H1 (cell line): ENCODE measurements around the gene MS4A18. TPM values are rescaled to one million over a fixed set of nuclear protein-coding genes. Genes with fewer than 3 reads are reported as not detected.

Source experiments
- CTCF ChIA-PET: fragments of 300-600 bp; sonication (Branson Sonifier 250); formaldehyde crosslinking; loops from one replicate; lab custom pipeline; 2021; ENCODE audit not compliant: partially characterized antibody; lab: Charles Lee
- POLR2A ChIA-PET: fragments of 300-600 bp; sonication (Branson Sonifier 250); formaldehyde crosslinking; loops from one replicate; lab custom pipeline; 2021; ENCODE audit warnings: inconsistent platforms; ENCODE audit not compliant: partially characterized antibody; lab: Charles Lee
- DNase-seq, 2 experiments: peaks; one replicate each; pipeline versions ENCODE4 v3.0.0 to v3.0.0-alpha.2; 2010 to 2022; ENCODE audit warnings: low spot score in 2 of 2, low read depth in 1 of 2, mixed read lengths in 1 of 2
- FAIRE-seq: peaks from 2 replicates; lab custom pipeline; 2011; peaks lifted over from hg19 to GRCh38; lab: Jason Lieb, UNC
- H2AFZ ChIP-seq: 2 replicates; pipeline ENCODE4 v1.8.1; 2012; ENCODE audit warnings: low read length, inconsistent platforms
- H2AK5ac ChIP-seq: 2 replicates; pipeline ENCODE4 v1.6.1; 2013; ENCODE audit warnings: low read depth, low read length
- H2BK120ac ChIP-seq: replicated peaks from 2 replicates; pipeline ENCODE3; 2013; ENCODE audit warnings: low read depth, low read length, inconsistent platforms
- H2BK12ac ChIP-seq: 2 replicates; pipeline ENCODE4 v1.6.1; 2013; ENCODE audit warnings: low read depth, low read length
- H2BK15ac ChIP-seq: 2 replicates; pipeline ENCODE4 v1.6.1; 2013; ENCODE audit warnings: low read length
- H2BK20ac ChIP-seq: 2 replicates; pipeline ENCODE4 v1.6.1; 2013; ENCODE audit warnings: low read length
- H2BK5ac ChIP-seq: 2 replicates; pipeline ENCODE4 v1.6.1; 2013; ENCODE audit warnings: low read depth, low read length
- H3K14ac ChIP-seq: 2 replicates; pipeline ENCODE4 v1.6.1; 2013; ENCODE audit warnings: inconsistent platforms; ENCODE audit not compliant: insufficient read length
- H3K18ac ChIP-seq: 2 replicates; pipeline ENCODE4 v1.6.1; 2013; ENCODE audit warnings: low read length; ENCODE audit errors: extremely low read depth
- H3K23ac ChIP-seq: 2 replicates; pipeline ENCODE4 v1.6.1; 2013; ENCODE audit warnings: inconsistent platforms; ENCODE audit not compliant: insufficient read length
- H3K23me2 ChIP-seq: 2 replicates; pipeline ENCODE4 v1.6.1; 2013; ENCODE audit warnings: low read depth, low read length
- H3K27ac ChIP-seq: 2 replicates; pipeline ENCODE4 v1.6.1; 2011; ENCODE audit warnings: low read depth, low read length, inconsistent platforms
- H3K27me3 ChIP-seq, 4 experiments: replicated peaks in 1 of 4; 1 replicate in 1 of 4; 2 replicates in 3 of 4; pipeline versions ENCODE4 v1.6.1 to v1.8.1; 2011 to 2013; ENCODE audit warnings: low read length in 3 of 4, mild to moderate bottlenecking in 3 of 4, inconsistent platforms in 2 of 4, mixed read lengths in 2 of 4, moderate library complexity in 1 of 4; ENCODE audit not compliant: control insufficient read depth in 3 of 4, insufficient read depth in 3 of 4; ENCODE audit errors: extremely low read depth in 1 of 4
- H3K36me3 ChIP-seq, 4 experiments: 2 replicates each; pipeline versions ENCODE4 v1.6.1 to v1.8.1; 2011 to 2013; ENCODE audit warnings: mild to moderate bottlenecking in 4 of 4, low read length in 3 of 4, moderate library complexity in 2 of 4, control low read depth in 1 of 4, inconsistent platforms in 1 of 4; ENCODE audit not compliant: insufficient read depth in 4 of 4, control insufficient read depth in 2 of 4
- H3K4ac ChIP-seq: replicated peaks from 2 replicates; pipeline ENCODE3; 2013; ENCODE audit warnings: low read length, low read depth, mixed read lengths, inconsistent platforms; ENCODE audit not compliant: insufficient read length
- H3K4me1 ChIP-seq, 4 experiments: replicated peaks in 1 of 4; 1 replicate in 1 of 4; 2 replicates in 3 of 4; pipeline versions ENCODE4 v1.6.1 to v1.8.1; 2011 to 2013; ENCODE audit warnings: low read length in 3 of 4, inconsistent platforms in 2 of 4, mixed read lengths in 1 of 4; ENCODE audit not compliant: insufficient read depth in 4 of 4, control insufficient read depth in 3 of 4
- H3K4me2 ChIP-seq, 2 experiments: 2 replicates each; pipeline versions ENCODE4 v1.6.1 to v1.8.1; 2011 to 2013; ENCODE audit warnings: low read depth in 2 of 2, low read length in 2 of 2, control low read depth in 1 of 2, inconsistent platforms in 1 of 2, mild to moderate bottlenecking in 1 of 2; ENCODE audit not compliant: insufficient read depth in 1 of 2
- H3K4me3 ChIP-seq, 4 experiments: fragments of 200-600, 300-600 bp in 1 of 4; sonication (generic), shearing (Covaris generic), sonication (Bioruptor Twin) in 1 of 4; 2 replicates each; pipeline versions ENCODE4 v1.5.1 to v1.8.1; 2011 to 2016; ENCODE audit warnings: low read length in 4 of 4, low read depth in 3 of 4, control low read depth in 2 of 4, inconsistent platforms in 2 of 4, mild to moderate bottlenecking in 2 of 4, mixed read lengths in 1 of 4, moderate library complexity in 1 of 4; ENCODE audit not compliant: insufficient read depth in 2 of 4; ENCODE audit errors: extremely low read depth in 1 of 4
- H3K56ac ChIP-seq: replicated peaks from 2 replicates; pipeline ENCODE3; 2013; ENCODE audit warnings: low read depth, mild to moderate bottlenecking, mixed read lengths, low read length, inconsistent platforms; ENCODE audit not compliant: insufficient read length
- H3K79me1 ChIP-seq: 2 replicates; pipeline ENCODE4 v1.6.1; 2013; ENCODE audit warnings: low read depth, low read length, control low read depth
- H3K79me2 ChIP-seq, 2 experiments: 2 replicates each; pipeline versions ENCODE4 v1.6.1 to v1.8.1; 2012 to 2013; ENCODE audit warnings: low read length in 2 of 2, mild to moderate bottlenecking in 2 of 2, inconsistent platforms in 1 of 2; ENCODE audit not compliant: insufficient read depth in 2 of 2, control insufficient read depth in 1 of 2
- H3K9ac ChIP-seq, 4 experiments: replicated peaks in 1 of 4; 1 replicate in 1 of 4; 2 replicates in 3 of 4; pipeline versions ENCODE4 v1.6.1 to v1.8.1; 2011 to 2013; ENCODE audit warnings: low read depth in 3 of 4, low read length in 3 of 4, control low read depth in 2 of 4, mild to moderate bottlenecking in 2 of 4, moderate library complexity in 2 of 4, inconsistent platforms in 1 of 4; ENCODE audit errors: extremely low read depth in 1 of 4
- H3K9me3 ChIP-seq, 2 experiments: 2 replicates each; pipeline versions ENCODE4 v1.6.1 to v1.8.1; 2012 to 2013; ENCODE audit warnings: mild to moderate bottlenecking in 2 of 2, moderate library complexity in 2 of 2, control low read depth in 1 of 2, inconsistent platforms in 1 of 2, low read depth in 1 of 2, low read length in 1 of 2, mixed read lengths in 1 of 2; ENCODE audit not compliant: insufficient read depth in 2 of 2
- H4K20me1 ChIP-seq, 2 experiments: replicated peaks in 1 of 2; 2 replicates each; pipeline versions ENCODE3 to v1.8.1; 2011 to 2013; ENCODE audit warnings: inconsistent platforms in 2 of 2, low read length in 2 of 2, mild to moderate bottlenecking in 1 of 2; ENCODE audit not compliant: insufficient read depth in 2 of 2, control insufficient read depth in 1 of 2
- H4K5ac ChIP-seq: 2 replicates; pipeline ENCODE4 v1.6.1; 2013; ENCODE audit warnings: low read length, low read depth, mixed read lengths, inconsistent platforms; ENCODE audit not compliant: insufficient read length
- H4K8ac ChIP-seq: 2 replicates; pipeline ENCODE4 v1.8.0; 2013; ENCODE audit warnings: mild to moderate bottlenecking, moderate library complexity, low read length, inconsistent platforms; ENCODE audit not compliant: insufficient read depth; ENCODE audit errors: extremely low read depth
- H4K91ac ChIP-seq: replicated peaks from 2 replicates; pipeline ENCODE3; 2013; ENCODE audit warnings: low read length, mixed read lengths, inconsistent platforms; ENCODE audit not compliant: insufficient read length
- BCL11A ChIP-seq, 2 experiments: IDR thresholded peaks; one replicate each; pipeline ENCODE4 v1.6.1; 2011; ENCODE audit warnings: low read depth in 2 of 2, low read length in 2 of 2, mild to moderate bottlenecking in 2 of 2
- CEBPB ChIP-seq: IDR thresholded peaks from 2 replicates; pipeline ENCODE4 v1.6.1; 2012; ENCODE audit warnings: low read depth, low read length
- E2F6 ChIP-seq: IDR thresholded peaks from 2 replicates; pipeline ENCODE4 v1.6.1; 2012; ENCODE audit warnings: inconsistent platforms
- FOSL1 ChIP-seq: IDR thresholded peaks from 2 replicates; pipeline ENCODE4 v1.6.1; 2011; ENCODE audit warnings: mild to moderate bottlenecking, low read depth, low read length, moderate library complexity; ENCODE audit not compliant: insufficient read depth
- GABPA ChIP-seq: IDR thresholded peaks from 2 replicates; pipeline ENCODE4 v1.6.1; 2011; ENCODE audit warnings: mild to moderate bottlenecking, low read length, moderate library complexity, borderline replicate concordance; ENCODE audit not compliant: insufficient read depth
- JUND ChIP-seq: IDR thresholded peaks from 2 replicates; pipeline ENCODE4 v1.6.1; 2011; ENCODE audit warnings: mild to moderate bottlenecking, improper control_type of control experiment, low read length
- NRF1 ChIP-seq: IDR thresholded peaks from 2 replicates; pipeline ENCODE4 v1.6.1; 2011; ENCODE audit warnings: mild to moderate bottlenecking, low read depth, low read length, improper control_type of control experiment
- RBBP5 ChIP-seq: IDR thresholded peaks from 2 replicates; pipeline ENCODE4 v1.7.1; 2012; ENCODE audit warnings: low read depth, mild to moderate bottlenecking, inconsistent platforms, low read length, moderate library complexity, borderline replicate concordance
- RXRA ChIP-seq: IDR thresholded peaks from 2 replicates; pipeline ENCODE4 v1.6.1; 2011; ENCODE audit warnings: low read depth, mild to moderate bottlenecking, low read length, moderate library complexity; ENCODE audit not compliant: insufficient read depth
- SIX5 ChIP-seq: IDR thresholded peaks from 2 replicates; pipeline ENCODE4 v1.6.1; 2011; ENCODE audit warnings: mild to moderate bottlenecking, low read depth, low read length
- SRF ChIP-seq: IDR thresholded peaks from 2 replicates; pipeline ENCODE4 v1.6.1; 2011; ENCODE audit warnings: mild to moderate bottlenecking, low read depth, low read length, moderate library complexity
- TAF1 ChIP-seq: IDR thresholded peaks from 2 replicates; pipeline ENCODE4 v1.6.1; 2011; ENCODE audit warnings: mild to moderate bottlenecking, low read depth, low read length
- WGBS, 2 experiments: shearing (Covaris generic) in 1 of 2; methylation state at CpG; one replicate each; pipeline versions ENCODE4 v1.1.6 to v1.1.7; 2013 to 2015; ENCODE audit warnings: low lambda C conversion rate in 2 of 2, mixed read lengths in 2 of 2, inconsistent platforms in 1 of 2, low coverage in 1 of 2, missing lambda C conversion rate in 1 of 2; ENCODE audit not compliant: insufficient replicate concordance in 2 of 2, insufficient coverage in 1 of 2, insufficient read length in 1 of 2; ENCODE audit errors: extremely low coverage in 1 of 2, missing lambda C conversion rate in 1 of 2; 5-methylcytosine and 5-hydroxymethylcytosine counted together
- polyA plus RNA-seq, 7 experiments: library from polyadenylated mRNA; depleted of rRNA in 3 of 7; stranded (reverse) in 5 of 7; unstranded in 2 of 7; fragments of >200 nt in 5 of 7; fragments of 200-250 nt in 2 of 7; gene quantifications; 1 replicate in 5 of 7; 2 replicates in 1 of 7; 4 replicates in 1 of 7; pipeline versions ENCODE4 v1.2.1 to v1.2.3, GENCODE V29; 2011 to 2013; ENCODE audit warnings: missing spikeins in 2 of 7, mixed read lengths in 2 of 7
- total RNA-seq: library from RNA; stranded (reverse); fragmentation: NEBNext Ultra II Directional; extraction: Animal tissue kit (Norgen Biotek cat#: 25700); gene quantifications from 2 replicates; pipeline ENCODE4 v1.2.1, GENCODE V29; 2021

MS4A18 gene
- total and polyA plus RNA-seq, 2 of the 8 experiments (the other 6 are each of a cell fraction or from before 2014, with no cell fraction given) = not detected

GRCh38 chr11:60772666-60773065 is 48.1 kb downstream of the MS4A18 start:
- H3K4me1 ChIP-seq = no peaks in the 10 kb centered on the region; a peak in 1 of 7 replicates
- H2BK5ac ChIP-seq = no peak overlapping the region
- no peak overlapping the region for H4K8ac ChIP-seq
- no peak overlapping the region for H3K4ac ChIP-seq
- no peak overlapping the region for H2AFZ ChIP-seq
- H3K18ac ChIP-seq = no peak overlapping the region
- no peak overlapping the region for H4K91ac ChIP-seq
- POLR2A ChIA-PET = no interaction called here
- H3K27me3 ChIP-seq = peaks cover 0 to 8% (median 3%) of the 10 kb centered on the region in 4 experiments; a peak in 3 of 7 replicates
- H3K27ac ChIP-seq = no peak overlapping the region
- no peak overlapping the region for H2BK15ac ChIP-seq
- no peak overlapping the region for H3K14ac ChIP-seq
- no peaks in the 10 kb centered on the region for H3K79me1 ChIP-seq
- H4K5ac ChIP-seq = no peak overlapping the region
- H3K56ac ChIP-seq = no peak overlapping the region
- no peak overlapping the region for H3K23ac ChIP-seq
- H3K36me3 ChIP-seq = no peaks in the 10 kb centered on the region
- H2AK5ac ChIP-seq = no peak overlapping the region
- 95% methylated on average over 8 of the region's 8 CpGs; no CpG with 5 or more reads in 1 of the 2 experiments for WGBS, 2 experiments
- CTCF ChIA-PET = interaction anchor here (0.7 to 11.8 kb wide), 8 partner anchors 9 to 127 kb away, joined by 3 to 145 read pairs (median 4); no protein-coding TSS in a partner anchor
- no peak overlapping the region for H2BK120ac ChIP-seq
- no peak overlapping the region for H3K4me2 ChIP-seq
- no peaks in the 10 kb centered on the region for H3K23me2 ChIP-seq
- DNase-seq (no peak), FAIRE-seq (no peak)
- no peak overlapping the region for H3K9ac ChIP-seq
- no peaks in the 10 kb centered on the region for H3K79me2 ChIP-seq
- H2BK20ac ChIP-seq = no peak overlapping the region
- no peak overlapping the region for H2BK12ac ChIP-seq
- H3K4me3 ChIP-seq = no peak overlapping the region
- H4K20me1 ChIP-seq = no peaks in the 10 kb centered on the region
- H3K9me3 ChIP-seq = no peaks in the 10 kb centered on the region; a peak in 1 of 4 replicates
- TF ChIP-seq RBBP5 = no peak
- no peak for TF ChIP-seq E2F6
- TF ChIP-seq TAF1 = no peak
- no peak for TF ChIP-seq SRF
- no peak for TF ChIP-seq FOSL1
- TF ChIP-seq JUND = no peak
- no peak for TF ChIP-seq BCL11A (IDR thresholded peaks at IDR 0.05; ENCODE audit: low read depth in 2 of 2, low read length in 2 of 2)
- TF ChIP-seq GABPA = no peak
- TF ChIP-seq NRF1 = no peak
- TF ChIP-seq RXRA = no peak
- no peak for TF ChIP-seq CEBPB
- TF ChIP-seq SIX5 = no peak
